HUES64 (cell line): ENCODE data around the gene SIRPG.

Experiments used
- H3K27ac ChIP-seq: 2 replicates; pipeline ENCODE4 v1.7.0; 2013; ENCODE audit warnings: low read depth, low read length, inconsistent platforms
- H3K27me3 ChIP-seq: 2 replicates; pipeline ENCODE4 v1.6.1; 2013; ENCODE audit warnings: mild to moderate bottlenecking, low read length; ENCODE audit not compliant: insufficient read depth
- H3K36me3 ChIP-seq: 2 replicates; pipeline ENCODE4 v1.6.1; 2013; ENCODE audit warnings: mild to moderate bottlenecking, low read length; ENCODE audit not compliant: insufficient read depth
- H3K4me1 ChIP-seq: 2 replicates; pipeline ENCODE4 v1.6.1; 2013; ENCODE audit warnings: mild to moderate bottlenecking, low read length, moderate library complexity; ENCODE audit not compliant: insufficient read depth
- H3K4me3 ChIP-seq: 2 replicates; pipeline ENCODE4 v1.5.1; 2013; ENCODE audit warnings: mild to moderate bottlenecking, low read length, moderate library complexity
- H3K9ac ChIP-seq: 2 replicates; pipeline ENCODE4 v1.6.1; 2013; ENCODE audit warnings: mild to moderate bottlenecking, low read depth, low read length
- H3K9me3 ChIP-seq: 2 replicates; pipeline ENCODE4 v1.6.1; 2013; ENCODE audit warnings: low read depth, low read length; ENCODE audit not compliant: insufficient read depth
- WGBS: fragments of 150-250, 120-280 bp; methylation state at CpG from one replicate; pipeline ENCODE4 v1.1.7; 2013; ENCODE audit warnings: missing lambda C conversion rate; 5-methylcytosine and 5-hydroxymethylcytosine counted together

SIRPG gene

DNA sequence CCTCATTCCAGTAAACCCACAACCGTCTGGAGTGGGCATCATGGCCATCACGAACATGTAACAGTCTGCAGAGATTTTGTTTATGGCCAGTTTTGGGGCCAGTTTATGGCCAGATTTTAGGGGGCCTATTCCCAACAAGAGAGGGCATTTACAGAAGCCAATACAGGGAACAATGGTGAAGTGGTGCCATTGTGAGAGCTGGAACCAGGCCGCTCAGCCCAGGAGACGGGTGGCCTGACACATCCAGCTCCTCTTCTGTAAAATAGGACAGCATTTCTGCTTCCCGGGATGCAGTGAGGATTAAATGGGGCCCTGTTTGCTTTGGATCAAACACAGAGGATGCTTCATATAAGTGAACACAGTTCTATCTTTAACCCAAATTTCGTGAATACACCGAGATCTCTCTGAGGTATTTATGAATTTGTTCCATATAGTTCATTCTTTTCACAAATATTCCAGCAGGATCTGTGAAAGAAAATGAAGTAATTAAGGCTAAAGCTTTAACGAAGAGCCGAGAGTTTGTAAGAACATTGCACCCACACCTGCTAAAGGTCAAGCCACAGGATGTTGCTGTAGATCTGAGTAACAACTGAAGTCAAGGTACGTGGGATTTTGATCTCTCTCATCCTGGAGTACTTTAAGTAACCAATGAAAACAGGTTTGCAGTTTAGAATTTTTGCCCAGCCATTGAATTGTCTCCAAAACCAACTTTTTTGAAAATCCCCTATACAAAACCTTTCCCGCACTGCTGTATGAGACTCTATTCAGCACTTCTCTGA, 14.5 kb upstream of the SIRPG start:
- WGBS = 93% methylated on average over 10 of the region's 11 CpGs
- Histone ChIP-seq H3K4me1 (no peaks in the 10 kb centered on the region), H3K36me3 (no peaks in the 10 kb centered on the region), H3K4me3 (no peak overlapping the region), H3K9me3 (peaks cover 3% of the 10 kb centered on the region; the same call in 1 of the 2 replicates), H3K9ac (no peak overlapping the region), H3K27me3 (peaks cover 37% of the 10 kb centered on the region; the same call in 1 of the 2 replicates), H3K27ac (no peak overlapping the region)

DNA sequence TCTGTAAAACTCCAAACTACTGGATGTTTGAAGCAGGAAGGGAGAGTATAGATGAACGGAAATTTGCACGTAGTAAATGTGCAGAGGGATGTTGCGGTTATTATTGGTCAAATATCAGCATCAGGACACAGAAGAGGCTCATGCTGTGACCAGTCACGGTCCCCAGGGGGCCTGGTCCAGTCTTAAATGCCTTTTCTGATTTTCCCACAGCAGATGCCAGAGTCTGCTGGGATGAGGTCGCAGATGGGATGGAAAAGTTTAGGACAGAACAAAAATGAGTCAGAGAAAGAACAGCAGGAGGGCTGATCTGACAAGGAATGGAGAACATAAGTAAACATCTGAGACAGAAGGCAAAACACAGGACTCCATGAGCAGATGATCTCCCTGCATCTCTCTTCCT, 11.7 kb upstream of the SIRPG start:
- WGBS = 92% methylated on average over 5 of the region's 5 CpGs
- Histone ChIP-seq H3K9me3 (peaks cover 3% of the 10 kb centered on the region; the same call in 1 of the 2 replicates), H3K27me3 (peaks cover 11% of the 10 kb centered on the region; the same call in 1 of the 2 replicates), H3K4me3 (no peak overlapping the region), H3K36me3 (no peaks in the 10 kb centered on the region), H3K27ac (no peak overlapping the region), H3K9ac (no peak overlapping the region), H3K4me1 (no peaks in the 10 kb centered on the region)

DNA sequence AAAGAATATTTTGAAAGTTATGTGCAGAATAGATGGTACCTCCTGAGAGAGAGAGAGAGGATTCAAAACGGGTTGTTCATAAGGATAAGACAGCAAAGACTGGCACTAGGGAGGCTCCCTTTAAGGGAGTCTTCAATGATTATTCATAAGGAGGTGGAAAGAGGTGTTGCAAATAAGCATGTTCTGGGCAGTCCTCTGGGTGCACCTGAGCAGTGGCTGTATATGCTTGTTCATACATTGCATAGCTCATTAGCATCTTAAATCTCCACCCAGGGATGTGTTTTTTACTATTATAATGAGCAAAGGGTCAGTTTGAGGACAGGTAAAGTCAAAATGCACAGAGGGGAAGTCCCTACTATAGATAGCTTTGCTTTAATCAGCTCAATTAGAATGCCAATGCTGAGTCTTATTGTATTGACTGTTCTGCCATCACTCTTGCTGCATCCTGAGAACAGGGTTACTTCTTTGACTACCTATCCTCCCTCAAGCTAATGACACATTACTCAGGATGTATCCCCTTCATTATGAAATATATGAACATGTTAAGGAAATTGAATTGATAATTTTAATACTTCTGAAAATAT, 10.0 kb upstream of the SIRPG start:
- peaks cover 5% of the 10 kb centered on the region; the same call in 1 of the 2 replicates for H3K27me3 ChIP-seq
- 86% methylated on average over 1 of the region's 1 CpG for WGBS

GRCh38 chr20:1666802-1667201, 9.2 kb upstream of the SIRPG start:
- Histone ChIP-seq H3K4me3 (no peak overlapping the region), H3K27me3 (no peaks in the 10 kb centered on the region; the same call in 1 of the 2 replicates), H3K4me1 (no peaks in the 10 kb centered on the region), H3K36me3 (no peaks in the 10 kb centered on the region), H3K9me3 (peaks cover 3% of the 10 kb centered on the region; the same call in 1 of the 2 replicates), H3K27ac (no peak overlapping the region), H3K9ac (no peak overlapping the region)
- WGBS = 97% methylated on average over 4 of the region's 5 CpGs

More for the DNA sequence above, 10.0 kb upstream of the SIRPG start:
- H3K4me3 ChIP-seq = no peak overlapping the region
- no peaks in the 10 kb centered on the region for H3K4me1 ChIP-seq
- H3K9ac ChIP-seq = no peak overlapping the region
- peaks cover 3% of the 10 kb centered on the region; the same call in 1 of the 2 replicates for H3K9me3 ChIP-seq
- no peak overlapping the region for H3K27ac ChIP-seq
- no peaks in the 10 kb centered on the region for H3K36me3 ChIP-seq

- Histone ChIP-seq H3K27ac (no peak overlapping the region), H3K36me3 (no peaks in the 10 kb centered on the region), H3K27me3 (no peaks in the 10 kb centered on the region), H3K9ac (no peak overlapping the region), H3K4me1 (no peaks in the 10 kb centered on the region), H3K9me3 (no peaks in the 10 kb centered on the region), H3K4me3 (no peak overlapping the region)
- 97% methylated on average over 1 of the region's 3 CpGs for WGBS
Observed at GRCh38 chr20:1665345-1665744, 7.8 kb upstream of the SIRPG start.

DNA sequence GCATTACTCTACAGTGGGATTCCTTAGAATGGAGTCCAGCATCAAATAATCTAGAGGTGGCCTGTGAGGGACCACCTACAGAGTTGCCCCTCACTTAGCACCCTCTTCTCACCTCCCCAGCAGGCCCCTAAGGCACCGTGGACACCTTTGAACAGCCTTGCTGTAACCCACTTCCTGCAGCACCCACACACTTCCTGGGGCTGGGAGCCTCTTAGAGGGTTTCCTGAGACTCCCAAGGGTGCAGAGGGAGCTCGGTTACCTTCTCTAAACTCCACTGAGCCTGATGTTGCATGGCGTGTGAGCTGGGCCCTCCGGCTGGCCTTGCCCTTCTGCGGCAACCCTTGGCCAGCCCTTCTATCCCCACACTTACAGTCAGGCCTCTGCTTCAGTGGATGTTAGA, 7.3 kb upstream of the SIRPG start:
- Histone ChIP-seq H3K9me3 (no peaks in the 10 kb centered on the region), H3K36me3 (no peaks in the 10 kb centered on the region), H3K27me3 (no peaks in the 10 kb centered on the region), H3K4me1 (no peaks in the 10 kb centered on the region), H3K27ac (no peak overlapping the region), H3K9ac (no peak overlapping the region), H3K4me3 (no peak overlapping the region)
- 80% methylated on average over 5 of the region's 5 CpGs for WGBS

DNA sequence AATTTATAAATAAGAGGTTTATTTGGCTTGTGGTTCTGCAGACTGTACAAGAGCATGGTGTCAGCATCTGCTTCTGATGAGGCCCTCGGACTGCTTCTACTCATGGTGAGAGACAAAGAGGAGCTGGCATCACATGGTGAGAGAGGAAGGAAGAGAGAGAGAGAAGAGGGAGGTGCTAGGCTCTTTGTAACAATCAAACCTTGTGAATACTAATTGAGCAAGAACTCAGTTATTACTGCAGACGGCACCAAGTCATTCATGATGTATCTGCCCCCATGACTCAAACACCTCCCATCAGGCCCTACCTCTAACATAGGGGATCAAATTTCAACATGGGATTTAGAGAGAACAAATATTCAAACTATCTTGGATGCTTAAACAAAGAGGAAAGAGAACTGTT, 6.3 kb upstream of the SIRPG start:
- no peak overlapping the region for H3K27ac ChIP-seq
- H3K4me1 ChIP-seq = no peaks in the 10 kb centered on the region
- no peak overlapping the region for H3K4me3 ChIP-seq
- H3K9me3 ChIP-seq = no peaks in the 10 kb centered on the region
- no peak overlapping the region for H3K9ac ChIP-seq
- no peaks in the 10 kb centered on the region for H3K27me3 ChIP-seq
- H3K36me3 ChIP-seq = no peaks in the 10 kb centered on the region
- WGBS = 88% methylated on average over 2 of the region's 2 CpGs

GRCh38 chr20:1661542-1662299, 4.1 kb upstream of the SIRPG start:
- Histone ChIP-seq H3K4me3 (no peak overlapping the region), H3K9ac (no peak overlapping the region), H3K9me3 (no peaks in the 10 kb centered on the region), H3K27me3 (no peaks in the 10 kb centered on the region; the same call in 1 of the 2 replicates), H3K27ac (no peak overlapping the region), H3K4me1 (no peaks in the 10 kb centered on the region), H3K36me3 (no peaks in the 10 kb centered on the region)
- 89% methylated on average over 2 of the region's 2 CpGs for WGBS

DNA sequence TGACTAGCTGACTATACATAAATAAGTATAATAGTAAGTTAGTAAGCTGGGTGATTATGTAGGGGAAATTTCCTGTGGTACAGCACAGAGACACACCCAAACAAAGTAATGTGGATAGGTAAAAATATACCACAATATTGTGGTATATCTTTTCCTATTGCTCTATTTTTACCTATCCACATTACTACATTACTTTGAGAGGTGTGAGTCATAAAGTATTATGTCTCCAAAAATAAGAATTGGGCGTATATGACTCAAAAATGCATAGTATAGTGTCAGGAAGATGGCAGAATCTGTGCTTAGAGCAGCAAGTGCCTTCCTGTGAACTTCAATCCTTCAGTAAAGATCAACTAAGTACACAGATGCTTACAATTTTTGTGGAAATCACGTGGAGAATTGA, 2.7 kb upstream of the SIRPG start:
- Histone ChIP-seq H3K9me3 (no peaks in the 10 kb centered on the region), H3K27ac (no peak overlapping the region), H3K36me3 (no peaks in the 10 kb centered on the region), H3K4me1 (no peaks in the 10 kb centered on the region), H3K4me3 (no peak overlapping the region), H3K27me3 (no peaks in the 10 kb centered on the region; the same call in 1 of the 2 replicates), H3K9ac (no peak overlapping the region)
- 76% methylated on average over 2 of the region's 2 CpGs for WGBS

GRCh38 chr20:1656844-1657243, 735 bp downstream of the SIRPG start:
- Histone ChIP-seq H3K36me3 (no peaks in the 10 kb centered on the region), H3K9ac (no peak overlapping the region), H3K9me3 (no peaks in the 10 kb centered on the region; the same call in 1 of the 2 replicates), H3K4me3 (no peak overlapping the region), H3K27me3 (no peaks in the 10 kb centered on the region; the same call in 1 of the 2 replicates), H3K4me1 (no peaks in the 10 kb centered on the region), H3K27ac (no peak overlapping the region)
- WGBS = 83% methylated on average over 5 of the region's 5 CpGs

DNA sequence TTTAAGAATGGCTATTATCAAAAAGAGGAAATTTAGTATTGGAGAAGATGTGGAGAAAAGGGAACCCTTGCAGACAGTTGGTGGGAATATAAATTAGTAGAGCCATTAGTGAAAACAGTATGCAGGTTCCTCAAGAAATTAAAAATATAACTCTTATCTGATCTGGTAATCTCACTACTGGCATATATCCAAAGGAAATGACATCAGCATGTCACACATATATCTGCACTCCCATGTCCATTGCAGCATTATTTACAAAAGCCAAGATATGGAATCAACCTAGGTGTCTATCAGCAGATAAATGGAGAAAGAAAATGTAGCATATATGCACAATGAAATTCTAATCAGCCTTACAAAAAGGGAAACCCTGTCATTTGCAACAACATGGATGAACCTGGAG, 2.6 kb downstream of the SIRPG start:
- H3K9ac ChIP-seq = no peak overlapping the region
- no peaks in the 10 kb centered on the region; the same call in 1 of the 2 replicates for H3K9me3 ChIP-seq
- H3K4me3 ChIP-seq = no peak overlapping the region
- no peaks in the 10 kb centered on the region for H3K4me1 ChIP-seq
- H3K27me3 ChIP-seq = no peaks in the 10 kb centered on the region; the same call in 1 of the 2 replicates
- no peaks in the 10 kb centered on the region for H3K36me3 ChIP-seq
- no peak overlapping the region for H3K27ac ChIP-seq
